ENCODE data around the gene HNRNPUL2. TPM values are rescaled to one million over a fixed set of nuclear protein-coding genes. Genes with fewer than 3 reads are reported as not detected.
"Not testable (repeated sequence)": the region's sequence is repeated elsewhere in the genome, so short reads cannot be mapped to it uniquely, and the experiment has no call there.

HNRNPUL2 gene
- polyA plus RNA-seq, 2 donors = 27.5 to 27.9 TPM

- Histone ChIP-seq H3K4me3 (ENCODE audit: low read depth in 1 of 2, low read length in 2 of 2) (no peak overlapping the region), H3K4me1 (ENCODE audit: control insufficient read depth in 2 of 2, insufficient read depth in 2 of 2, low read length in 1 of 2) (peaks cover 0 to 5% of the 10 kb centered on the region in 2 donors), H3K9me3 (ENCODE audit: control insufficient read depth in 2 of 2, insufficient read depth in 1 of 2, low read depth in 1 of 2, low read length in 1 of 2) (no peaks in the 10 kb centered on the region), H3K27me3 (ENCODE audit: control insufficient read depth in 1 of 2, insufficient read depth in 2 of 2, low read length in 2 of 2) (no peaks in the 10 kb centered on the region), H3K36me3 (ENCODE audit: control insufficient read depth in 2 of 2, insufficient read depth in 2 of 2, low read length in 1 of 2) (peaks cover 3 to 14% of the 10 kb centered on the region in 2 donors), H3K27ac (ENCODE audit: low read depth in 2 of 2, low read length in 1 of 2) (no peak overlapping the region)
- whole genome bisulfite sequencing, 2 donors = 75 to 77% methylated on average over 6 of the region's 6 CpGs
These were observed 50.1 kb downstream of the HNRNPUL2 start for GRCh38 chr11:62677156-62677555.

GRCh38 chr11:62676698-62677097 is 50.6 kb downstream of the HNRNPUL2 start:
- H3K9me3 ChIP-seq (ENCODE audit: control insufficient read depth in 2 of 2, insufficient read depth in 1 of 2, low read depth in 1 of 2, low read length in 1 of 2) = no peaks in the 10 kb centered on the region
- whole genome bisulfite sequencing, 2 donors = 50% methylated on average over 6 of the region's 6 CpGs
- H3K4me1 ChIP-seq (ENCODE audit: control insufficient read depth in 2 of 2, insufficient read depth in 2 of 2, low read length in 1 of 2) = peaks cover 0 to 5% of the 10 kb centered on the region in 2 donors
- no peaks in the 10 kb centered on the region for H3K27me3 ChIP-seq (ENCODE audit: control insufficient read depth in 1 of 2, insufficient read depth in 2 of 2, low read length in 2 of 2)
- peaks cover 3 to 14% of the 10 kb centered on the region in 2 donors for H3K36me3 ChIP-seq (ENCODE audit: control insufficient read depth in 2 of 2, insufficient read depth in 2 of 2, low read length in 1 of 2)
- H3K4me3 ChIP-seq (ENCODE audit: low read depth in 1 of 2, low read length in 2 of 2) = no peak overlapping the region
- peak overlapping the region in 1 of 2 donors; percentile 49 for H3K27ac ChIP-seq (ENCODE audit: low read depth in 2 of 2, low read length in 1 of 2)

GRCh38 chr11:62675415-62675814 is 51.8 kb downstream of the HNRNPUL2 start:
- H3K36me3 ChIP-seq (ENCODE audit: control insufficient read depth in 2 of 2, insufficient read depth in 2 of 2, low read length in 1 of 2) = peaks cover 3 to 14% of the 10 kb centered on the region in 2 donors
- H3K27me3 ChIP-seq (ENCODE audit: control insufficient read depth in 1 of 2, insufficient read depth in 2 of 2, low read length in 2 of 2); H3K4me1 ChIP-seq (ENCODE audit: control insufficient read depth in 2 of 2, insufficient read depth in 2 of 2, low read length in 1 of 2); H3K9me3 ChIP-seq (ENCODE audit: control insufficient read depth in 2 of 2, insufficient read depth in 1 of 2, low read depth in 1 of 2, low read length in 1 of 2); H3K27ac ChIP-seq (ENCODE audit: low read depth in 2 of 2, low read length in 1 of 2); H3K4me3 ChIP-seq (ENCODE audit: low read depth in 1 of 2, low read length in 2 of 2): not testable (repeated sequence)
- WGBS, 2 donors = 90 to 93% methylated on average over 10 of the region's 10 CpGs

DNA sequence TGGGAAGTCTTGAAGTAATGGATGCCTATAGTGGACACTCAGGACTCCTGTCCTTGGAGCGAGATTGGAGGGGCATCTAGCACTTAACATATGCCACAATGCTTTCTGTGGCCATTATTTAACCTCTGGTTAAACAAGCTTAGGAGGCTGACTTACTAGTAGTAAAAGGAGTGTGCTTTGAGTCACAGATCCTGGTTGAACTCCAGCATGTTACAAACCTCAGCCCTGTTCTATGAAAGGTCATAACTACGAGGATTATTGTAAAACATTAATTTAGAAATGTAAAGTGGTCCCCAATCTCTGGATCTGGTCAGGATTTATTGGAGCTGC is 54.1 kb downstream of the HNRNPUL2 start:
- Histone ChIP-seq H3K27me3 (ENCODE audit: control insufficient read depth in 1 of 2, insufficient read depth in 2 of 2, low read length in 2 of 2) (no peaks in the 10 kb centered on the region), H3K9me3 (ENCODE audit: control insufficient read depth in 2 of 2, insufficient read depth in 1 of 2, low read depth in 1 of 2, low read length in 1 of 2) (no peaks in the 10 kb centered on the region), H3K27ac (ENCODE audit: low read depth in 2 of 2, low read length in 1 of 2) (peak overlapping the region; percentile 93 to 97), H3K4me3 (ENCODE audit: low read depth in 1 of 2, low read length in 2 of 2) (no peak overlapping the region), H3K36me3 (ENCODE audit: control insufficient read depth in 2 of 2, insufficient read depth in 2 of 2, low read length in 1 of 2) (peaks cover 3 to 14% of the 10 kb centered on the region in 2 donors), H3K4me1 (ENCODE audit: control insufficient read depth in 2 of 2, insufficient read depth in 2 of 2, low read length in 1 of 2) (peaks cover 0 to 5% of the 10 kb centered on the region in 2 donors)
- 68 to 74% methylated on average over 2 of the region's 2 CpGs for WGBS, 2 donors

DNA sequence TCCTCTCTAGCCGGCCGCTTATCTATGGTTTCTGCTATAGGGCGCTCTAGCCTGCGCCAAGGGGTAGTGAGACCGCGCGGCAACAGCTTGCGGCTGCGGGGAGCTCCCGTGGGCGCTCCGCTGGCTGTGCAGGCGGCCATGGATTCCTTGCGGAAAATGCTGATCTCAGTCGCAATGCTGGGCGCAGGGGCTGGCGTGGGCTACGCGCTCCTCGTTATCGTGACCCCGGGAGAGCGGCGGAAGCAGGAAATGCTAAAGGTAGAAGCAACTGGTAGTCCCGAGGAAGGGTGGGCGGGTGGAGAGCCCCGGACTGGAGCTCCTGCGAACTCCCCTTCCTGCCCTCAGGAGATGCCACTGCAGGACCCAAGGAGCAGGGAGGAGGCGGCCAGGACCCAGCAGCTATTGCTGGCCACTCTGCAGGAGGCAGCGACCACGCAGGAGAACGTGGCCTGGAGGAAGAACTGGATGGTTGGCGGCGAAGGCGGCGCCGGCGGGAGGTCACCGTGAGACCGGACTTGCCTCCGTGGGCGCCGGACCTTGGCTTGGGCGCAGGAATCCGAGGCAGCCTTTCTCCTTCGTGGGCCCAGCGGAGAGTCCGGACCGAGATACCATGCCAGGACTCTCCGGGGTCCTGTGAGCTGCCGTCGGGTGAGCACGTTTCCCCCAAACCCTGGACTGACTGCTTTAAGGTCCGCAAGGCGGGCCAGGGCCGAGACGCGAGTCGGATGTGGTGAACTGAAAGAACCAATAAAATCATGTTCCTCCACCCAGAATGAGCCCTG is 55.5 kb downstream of the HNRNPUL2 start, which contains the start of the genes LBHD1 and UQCC3:
Gene LBHD1 (minus strand): TSS at position 660 of the 782 bp plus-strand sequence. CDS start 2,236 bp downstream, outside the sequence.
Gene UQCC3 (plus strand): TSS at position 66 of the 782 bp plus-strand sequence. CDS start 73 bp downstream, at position 139.
- Histone ChIP-seq H3K27me3 (ENCODE audit: control insufficient read depth in 1 of 2, insufficient read depth in 2 of 2, low read length in 2 of 2) (no peaks in the 10 kb centered on the region), H3K9me3 (ENCODE audit: control insufficient read depth in 2 of 2, insufficient read depth in 1 of 2, low read depth in 1 of 2, low read length in 1 of 2) (no peaks in the 10 kb centered on the region), H3K4me3 (ENCODE audit: low read depth in 1 of 2, low read length in 2 of 2) (peak within 1 kb of the TSS; percentile 87 to 92), H3K36me3 (ENCODE audit: control insufficient read depth in 2 of 2, insufficient read depth in 2 of 2, low read length in 1 of 2) (peaks cover 3 to 6% of the 10 kb centered on the region in 2 donors), H3K27ac (ENCODE audit: low read depth in 2 of 2, low read length in 1 of 2) (peak within 1 kb of the TSS; percentile 93 to 97), H3K4me1 (ENCODE audit: control insufficient read depth in 2 of 2, insufficient read depth in 2 of 2, low read length in 1 of 2) (peaks cover 0 to 3% of the 10 kb centered on the region in 2 donors)
- WGBS, 2 donors = 0% methylated on average over 58 to 59 of the region's 59 CpGs

- no peaks in the 10 kb centered on the region for H3K27me3 ChIP-seq (ENCODE audit: control insufficient read depth in 1 of 2, insufficient read depth in 2 of 2, low read length in 2 of 2)
- peak overlapping the region; percentile 87 to 92 for H3K4me3 ChIP-seq (ENCODE audit: low read depth in 1 of 2, low read length in 2 of 2)
- peaks cover 4 to 9% of the 10 kb centered on the region in 2 donors for H3K4me1 ChIP-seq (ENCODE audit: control insufficient read depth in 2 of 2, insufficient read depth in 2 of 2, low read length in 1 of 2)
- 0 to 1% methylated on average over 14 to 17 of the region's 17 CpGs for WGBS, 2 donors
- peak overlapping the region; percentile 93 to 97 for H3K27ac ChIP-seq (ENCODE audit: low read depth in 2 of 2, low read length in 1 of 2)
- H3K9me3 ChIP-seq (ENCODE audit: control insufficient read depth in 2 of 2, insufficient read depth in 1 of 2, low read depth in 1 of 2, low read length in 1 of 2) = no peaks in the 10 kb centered on the region
- H3K36me3 ChIP-seq (ENCODE audit: control insufficient read depth in 2 of 2, insufficient read depth in 2 of 2, low read length in 1 of 2) = peaks cover 3 to 6% of the 10 kb centered on the region in 2 donors
These were observed 56.0 kb downstream of the HNRNPUL2 start for GRCh38 chr11:62671236-62671607.

- H3K36me3 ChIP-seq (ENCODE audit: control insufficient read depth in 2 of 2, insufficient read depth in 2 of 2, low read length in 1 of 2) = peaks cover 3 to 5% of the 10 kb centered on the region in 2 donors
- peak overlapping the region in 1 of 2 donors; percentile 47 for H3K27ac ChIP-seq (ENCODE audit: low read depth in 2 of 2, low read length in 1 of 2)
- peaks cover 4 to 10% of the 10 kb centered on the region in 2 donors for H3K4me1 ChIP-seq (ENCODE audit: control insufficient read depth in 2 of 2, insufficient read depth in 2 of 2, low read length in 1 of 2)
- H3K27me3 ChIP-seq (ENCODE audit: control insufficient read depth in 1 of 2, insufficient read depth in 2 of 2, low read length in 2 of 2) = no peaks in the 10 kb centered on the region
- no peaks in the 10 kb centered on the region for H3K9me3 ChIP-seq (ENCODE audit: control insufficient read depth in 2 of 2, insufficient read depth in 1 of 2, low read depth in 1 of 2, low read length in 1 of 2)
- H3K4me3 ChIP-seq (ENCODE audit: low read depth in 1 of 2, low read length in 2 of 2) = no peak overlapping the region
- whole genome bisulfite sequencing, 2 donors = 62 to 67% methylated on average over 4 of the region's 4 CpGs
These were observed 57.7 kb downstream of the HNRNPUL2 start for GRCh38 chr11:62669420-62670161.

GRCh38 chr11:62667460-62667859 is 59.8 kb downstream of the HNRNPUL2 start:
- 71 to 86% methylated on average over 2 of the region's 2 CpGs for WGBS, 2 donors
- Histone ChIP-seq H3K4me3 (ENCODE audit: low read depth in 1 of 2, low read length in 2 of 2) (no peak overlapping the region), H3K27ac (ENCODE audit: low read depth in 2 of 2, low read length in 1 of 2) (no peak overlapping the region)

DNA sequence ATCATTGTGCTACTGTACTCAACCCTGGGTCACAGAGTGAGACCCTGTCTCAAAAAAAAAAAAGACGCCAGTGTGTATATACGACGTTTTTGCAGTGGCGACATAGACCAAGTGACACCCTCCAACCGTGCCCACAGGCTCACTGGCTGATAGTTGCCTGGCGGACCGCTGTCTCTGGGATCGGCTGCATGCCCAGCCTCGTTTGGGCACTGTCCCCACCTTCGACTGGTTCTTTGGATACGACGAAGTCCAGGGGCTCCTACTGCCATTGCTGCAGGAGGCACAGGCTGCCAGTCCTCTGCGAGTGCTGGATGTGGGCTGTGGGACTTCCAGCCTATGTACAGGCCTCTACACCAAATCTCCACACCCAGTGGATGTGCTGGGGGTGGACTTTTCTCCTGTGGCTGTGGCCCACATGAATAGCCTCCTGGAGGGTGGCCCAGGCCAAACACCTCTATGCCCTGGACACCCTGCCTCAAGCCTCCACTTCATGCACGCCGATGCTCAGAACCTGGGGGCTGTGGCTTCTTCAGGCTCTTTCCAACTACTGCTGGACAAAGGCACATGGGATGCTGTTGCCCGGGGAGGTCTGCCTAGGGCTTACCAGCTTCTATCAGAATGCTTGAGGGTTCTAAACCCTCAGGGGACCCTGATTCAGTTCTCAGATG is 60.9 kb downstream of the HNRNPUL2 start:
- H3K27ac ChIP-seq (ENCODE audit: low read depth in 2 of 2, low read length in 1 of 2) = peak overlapping the region; percentile 87 to 97
- no peaks in the 10 kb centered on the region for H3K9me3 ChIP-seq (ENCODE audit: control insufficient read depth in 2 of 2, insufficient read depth in 1 of 2, low read depth in 1 of 2, low read length in 1 of 2)
- no peaks in the 10 kb centered on the region for H3K27me3 ChIP-seq (ENCODE audit: control insufficient read depth in 1 of 2, insufficient read depth in 2 of 2, low read length in 2 of 2)
- H3K36me3 ChIP-seq (ENCODE audit: control insufficient read depth in 2 of 2, insufficient read depth in 2 of 2, low read length in 1 of 2) = peaks cover 3 to 5% of the 10 kb centered on the region in 2 donors
- WGBS, 2 donors = 31 to 35% methylated on average over 16 of the region's 16 CpGs
- H3K4me1 ChIP-seq (ENCODE audit: control insufficient read depth in 2 of 2, insufficient read depth in 2 of 2, low read length in 1 of 2) = peaks cover 4 to 10% of the 10 kb centered on the region in 2 donors
- H3K4me3 ChIP-seq (ENCODE audit: low read depth in 1 of 2, low read length in 2 of 2) = peak overlapping the region; percentile 82 to 91

More at GRCh38 chr11:62667460-62667859, 59.8 kb downstream of the HNRNPUL2 start:
- Histone ChIP-seq H3K9me3 (ENCODE audit: control insufficient read depth in 2 of 2, insufficient read depth in 1 of 2, low read depth in 1 of 2, low read length in 1 of 2) (no peaks in the 10 kb centered on the region), H3K4me1 (ENCODE audit: control insufficient read depth in 2 of 2, insufficient read depth in 2 of 2, low read length in 1 of 2) (peaks cover 4 to 10% of the 10 kb centered on the region in 2 donors), H3K36me3 (ENCODE audit: control insufficient read depth in 2 of 2, insufficient read depth in 2 of 2, low read length in 1 of 2) (peaks cover 3 to 5% of the 10 kb centered on the region in 2 donors), H3K27me3 (ENCODE audit: control insufficient read depth in 1 of 2, insufficient read depth in 2 of 2, low read length in 2 of 2) (no peaks in the 10 kb centered on the region)
